ENCODE data around the gene SLC34A3. TPM values are rescaled to one million over a fixed set of nuclear protein-coding genes. Genes with fewer than 3 reads are reported as not detected.

The SLC34A3 gene
- total and polyA plus RNA-seq, 2 of the 8 experiments (the other 6 are each of a cell fraction or from before 2014, with no cell fraction given) = 0.08 TPM; not detected in 1

DNA sequence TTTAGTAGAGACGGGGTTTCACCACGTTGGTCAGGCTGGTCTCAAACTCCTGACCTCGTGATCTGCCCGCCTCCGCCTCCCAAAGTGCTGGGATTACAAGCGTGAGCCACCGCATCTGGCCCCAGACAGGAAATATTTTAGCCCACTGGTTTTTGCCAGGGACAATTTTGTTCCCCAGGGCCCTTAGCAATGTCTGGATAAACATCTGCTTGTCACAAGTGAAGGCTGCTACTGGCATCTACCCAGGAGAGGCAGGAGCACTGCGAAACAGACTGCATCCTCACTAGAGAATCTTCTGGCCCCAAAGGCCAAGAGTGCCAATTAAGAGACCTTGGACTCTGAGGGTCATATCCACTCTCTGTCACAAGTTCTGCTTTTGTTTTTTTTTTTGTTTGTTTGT, 27.7 kb upstream of the SLC34A3 start:
- Histone ChIP-seq H4K20me1 (replicated peaks in 1 of 2; ENCODE audit: control insufficient read depth in 1 of 2, insufficient read depth in 2 of 2, low read length in 2 of 2) (peaks cover 0 to 23% of the 10 kb centered on the region in 2 experiments), H3K56ac (replicated peaks; ENCODE audit: insufficient read length, low read depth, low read length) (no peak overlapping the region), H2AFZ (ENCODE audit: low read length) (no peak overlapping the region), H3K79me1 (ENCODE audit: low read depth, low read length) (peaks cover 29% of the 10 kb centered on the region), H2BK120ac (replicated peaks; ENCODE audit: low read depth, low read length) (no peak overlapping the region), H3K23ac (ENCODE audit: insufficient read length) (no peak overlapping the region), H4K91ac (replicated peaks; ENCODE audit: insufficient read length, low read length) (no peak overlapping the region), H3K4me2 (ENCODE audit: insufficient read depth in 1 of 2, low read depth in 2 of 2, low read length in 2 of 2) (no peak overlapping the region; a peak in 1 of 4 replicates), H2BK5ac (ENCODE audit: low read depth, low read length) (no peak overlapping the region), H2BK20ac (ENCODE audit: low read length) (no peak overlapping the region), H2BK12ac (ENCODE audit: low read depth, low read length) (no peak overlapping the region), H3K36me3 (ENCODE audit: control insufficient read depth in 2 of 4, insufficient read depth in 4 of 4, low read length in 3 of 4) (no peaks in the 10 kb centered on the region), H3K9me3 (ENCODE audit: insufficient read depth in 2 of 2, low read depth in 1 of 2, low read length in 1 of 2) (no peaks in the 10 kb centered on the region), H4K5ac (ENCODE audit: insufficient read length, low read depth, low read length) (no peak overlapping the region), H3K14ac (ENCODE audit: insufficient read length) (no peak overlapping the region), H4K8ac (ENCODE audit: extremely low read depth, insufficient read depth, low read length) (no peak overlapping the region), H3K27ac (ENCODE audit: low read depth, low read length) (no peak overlapping the region), H3K23me2 (ENCODE audit: low read depth, low read length) (peaks cover 18% of the 10 kb centered on the region), H3K18ac (ENCODE audit: extremely low read depth, low read length) (no peak overlapping the region), H3K4me1 (replicated peaks in 1 of 4; ENCODE audit: control insufficient read depth in 3 of 4, insufficient read depth in 4 of 4, low read length in 3 of 4) (peaks cover 14 to 33% (median 21%) of the 10 kb centered on the region in 4 experiments), H3K4ac (replicated peaks; ENCODE audit: insufficient read length, low read depth, low read length) (no peak overlapping the region), H3K27me3 (replicated peaks in 1 of 4; ENCODE audit: control insufficient read depth in 3 of 4, extremely low read depth in 1 of 4, insufficient read depth in 3 of 4, low read length in 3 of 4) (no peaks in the 10 kb centered on the region), H3K79me2 (ENCODE audit: control insufficient read depth in 1 of 2, insufficient read depth in 2 of 2, low read length in 2 of 2) (peaks cover 0 to 57% of the 10 kb centered on the region in 2 experiments; a peak in 3 of 4 replicates), H2BK15ac (ENCODE audit: low read length) (no peak overlapping the region), H2AK5ac (ENCODE audit: low read depth, low read length) (no peak overlapping the region), H3K4me3 (ENCODE audit: extremely low read depth in 1 of 4, insufficient read depth in 2 of 4, low read depth in 3 of 4, low read length in 4 of 4) (no peak overlapping the region), H3K9ac (replicated peaks in 1 of 4; ENCODE audit: extremely low read depth in 1 of 4, low read depth in 3 of 4, low read length in 3 of 4) (no peak overlapping the region)
- CTCF ChIA-PET (ENCODE audit: partially characterized antibody) = interaction anchor here (0.7 to 4.9 kb wide), 8 partner anchors 10 to 76 kb away, joined by 3 to 23 read pairs (median 4); partner anchors contain the start of genes ANAPC2, RNF224 and SSNA1
- POLR2A ChIA-PET (ENCODE audit: partially characterized antibody) = interaction anchor here (0.7 to 69.9 kb wide), 7 partner anchors 11 to 347 kb away, joined by 3 to 1462 read pairs (median 29); partner anchors contain the start of genes ANAPC2, CYSRT1, NELFB and RNF208
- DNase-seq (ENCODE audit: low read depth in 1 of 2, low spot score in 2 of 2) (no peak), FAIRE-seq (no peak)
- 89% methylated on average over 8 of the region's 8 CpGs; no CpG with 5 or more reads in 1 of the 2 experiments for WGBS, 2 experiments (ENCODE audit: extremely low coverage in 1 of 2, insufficient coverage in 1 of 2, insufficient read length in 1 of 2, insufficient replicate concordance in 2 of 2, low coverage in 1 of 2, low lambda C conversion rate in 2 of 2, missing lambda C conversion rate in 1 of 2)
- TF ChIP-seq CTCF (IDR thresholded peaks at IDR 0.05; ENCODE audit: control extremely low read depth in 1 of 3, insufficient read depth in 1 of 3, low read depth in 1 of 3, low read length in 3 of 3) (no peak), NANOG (IDR thresholded peaks at IDR 0.05; ENCODE audit: insufficient read depth, low read depth, low read length, poor library complexity, severe bottlenecking) (no peak), SIRT6 (IDR thresholded peaks at IDR 0.05; ENCODE audit: low read length) (no peak), HDAC6 (IDR thresholded peaks at IDR 0.05; ENCODE audit: low read depth, low read length) (no peak), TCF12 (IDR thresholded peaks at IDR 0.05; ENCODE audit: low read depth, low read length) (no peak), KDM1A (IDR thresholded peaks at IDR 0.05; ENCODE audit: borderline replicate concordance, low read length) (no peak), EGR1 (IDR thresholded peaks at IDR 0.05; ENCODE audit: borderline replicate concordance, low read depth, low read length) (no peak), RBBP5 (IDR thresholded peaks at IDR 0.05; ENCODE audit: borderline replicate concordance, low read depth, low read length) (no peak), E2F6 (IDR thresholded peaks at IDR 0.05) (no peak), YY1 (IDR thresholded peaks at IDR 0.05; ENCODE audit: low read depth, low read length) (no peak)

Data from H1 (cell line).